IMR-90 (cell line): ENCODE measurements around the gene ABO. TPM values are rescaled to one million over a fixed set of nuclear protein-coding genes. Genes with fewer than 3 reads are reported as not detected.

Source experiments
- ATAC-seq: fragments of 200-7000 bp; cut with Tn5 transposase; 2 replicates; pipeline ENCODE4 v1.9.1; 2020; ENCODE audit warnings: low read depth, mild to moderate bottlenecking, moderate library complexity
- BruUV-seq: library from RNA; stranded (reverse); fragments of 400-500 nt; replicated peaks from 2 replicates; lab custom pipeline; 2021; lab: Mats Ljungman, UMichigan
- CTCF ChIA-PET: fragments of 300-600 bp; formaldehyde crosslinking; extraction: SDS; loops from one replicate; lab custom pipeline; 2021; ENCODE audit warnings: antibody characterized with exemption; lab: Yijun Ruan, JAX
- POLR2A ChIA-PET: fragments of 300-600 bp; sonication (Branson Sonifier 250); formaldehyde crosslinking; loops from one replicate; lab custom pipeline; 2022; ENCODE audit warnings: antibody characterized with exemption; ENCODE audit not compliant: unreplicated experiment; lab: Charles Lee
- DNase-seq: peaks from one replicate; pipeline ENCODE4 v3.0.0; 2013
- H2AFZ ChIP-seq: replicated peaks from 2 replicates; pipeline ENCODE3; 2013; ENCODE audit warnings: low read length, mild to moderate bottlenecking; ENCODE audit not compliant: poor library complexity
- H2AK5ac ChIP-seq: 2 replicates; pipeline ENCODE4 v1.6.1; 2013; ENCODE audit warnings: low read depth, low read length, inconsistent platforms
- H2AK9ac ChIP-seq: replicated peaks from 2 replicates; pipeline ENCODE3; 2013; ENCODE audit warnings: mild to moderate bottlenecking, low read depth, low read length, moderate library complexity; ENCODE audit not compliant: poor library complexity
- H2BK120ac ChIP-seq: 2 replicates; pipeline ENCODE4 v1.6.1; 2013; ENCODE audit warnings: low read depth, low read length, inconsistent platforms
- H2BK15ac ChIP-seq: 3 replicates; pipeline ENCODE4 v1.6.1; 2013; ENCODE audit warnings: low read depth, low read length, inconsistent platforms
- H2BK20ac ChIP-seq: 2 replicates; pipeline ENCODE4 v1.6.1; 2013; ENCODE audit warnings: low read depth, mild to moderate bottlenecking, inconsistent platforms, low read length, moderate library complexity
- H2BK5ac ChIP-seq: 2 replicates; pipeline ENCODE4 v1.6.1; 2013; ENCODE audit warnings: mild to moderate bottlenecking, low read depth, low read length, inconsistent platforms; ENCODE audit not compliant: poor library complexity, severe bottlenecking
- H3K14ac ChIP-seq: replicated peaks from 2 replicates; pipeline ENCODE4 v1.6.1; 2013; ENCODE audit warnings: low read depth, low read length, inconsistent platforms
- H3K18ac ChIP-seq: 2 replicates; pipeline ENCODE4 v1.6.1; 2013; ENCODE audit warnings: low read depth, low read length, control low read depth
- H3K23ac ChIP-seq: 2 replicates; pipeline ENCODE4 v1.6.1; 2013; ENCODE audit warnings: low read depth, low read length, inconsistent platforms
- H3K27ac ChIP-seq: 2 replicates; pipeline ENCODE4 v1.5.1; 2013; ENCODE audit warnings: mild to moderate bottlenecking, control low read depth, low read length; ENCODE audit not compliant: insufficient read depth
- H3K27me3 ChIP-seq: 2 replicates; pipeline ENCODE4 v1.6.1; 2013; ENCODE audit warnings: low read length; ENCODE audit not compliant: control insufficient read depth, insufficient read depth
- H3K36me3 ChIP-seq: 2 replicates; pipeline ENCODE4 v1.6.1; 2013; ENCODE audit warnings: low read length, mixed read lengths; ENCODE audit not compliant: control insufficient read depth, insufficient read depth
- H3K4ac ChIP-seq: 2 replicates; pipeline ENCODE4 v1.6.1; 2013; ENCODE audit warnings: low read depth, low read length, inconsistent platforms
- H3K4me1 ChIP-seq: 2 replicates; pipeline ENCODE4 v1.6.1; 2013; ENCODE audit warnings: low read length, mixed read lengths; ENCODE audit not compliant: control insufficient read depth, insufficient read depth
- H3K4me2 ChIP-seq: 2 replicates; pipeline ENCODE4 v1.6.1; 2013; ENCODE audit warnings: low read depth, mild to moderate bottlenecking, control low read depth, low read length, moderate library complexity
- H3K4me3 ChIP-seq: 2 replicates; pipeline ENCODE4 v1.5.1; 2013; ENCODE audit warnings: low read depth, mild to moderate bottlenecking, control low read depth, low read length, moderate library complexity; ENCODE audit not compliant: insufficient read depth
- H3K56ac ChIP-seq: 2 replicates; pipeline ENCODE4 v1.6.1; 2013; ENCODE audit warnings: low read length, inconsistent platforms; ENCODE audit not compliant: insufficient read depth; ENCODE audit errors: extremely low read depth
- H3K79me1 ChIP-seq, 2 experiments: 2 replicates each; pipeline ENCODE4 v1.6.1; 2013; ENCODE audit warnings: low read length in 2 of 2, inconsistent platforms in 1 of 2, low read depth in 1 of 2
- H3K9ac ChIP-seq: 2 replicates; pipeline ENCODE4 v1.6.1; 2013; ENCODE audit warnings: low read depth, low read length, control low read depth
- H3K9me1 ChIP-seq: 2 replicates; pipeline ENCODE4 v1.6.1; 2013; ENCODE audit warnings: low read length, inconsistent platforms; ENCODE audit not compliant: insufficient read depth
- H3K9me3 ChIP-seq: 2 replicates; pipeline ENCODE4 v1.6.1; 2013; ENCODE audit warnings: low read length; ENCODE audit not compliant: control insufficient read depth, insufficient read depth
- H4K20me1 ChIP-seq: 2 replicates; pipeline ENCODE4 v1.6.1; 2013; ENCODE audit warnings: low read length, inconsistent platforms; ENCODE audit not compliant: insufficient read depth
- H4K5ac ChIP-seq: 2 replicates; pipeline ENCODE4 v1.6.1; 2013; ENCODE audit warnings: mild to moderate bottlenecking, low read depth, low read length, control low read depth
- H4K8ac ChIP-seq, 2 experiments: 2 replicates each; pipeline ENCODE4 v1.6.1; 2013; ENCODE audit warnings: low read depth in 2 of 2, low read length in 2 of 2, control low read depth in 1 of 2, inconsistent platforms in 1 of 2
- H4K91ac ChIP-seq: 2 replicates; pipeline ENCODE4 v1.6.1; 2013; ENCODE audit warnings: low read depth, low read length, inconsistent platforms; ENCODE audit not compliant: insufficient read depth
- CTCF ChIP-seq: conservative IDR thresholded peaks from 2 replicates; pipeline ENCODE4 v1.5.1; 2012; ENCODE audit warnings: mild to moderate bottlenecking, low read depth, low read length, improper control_type of control experiment
- ELK1 ChIP-seq: fragments of 150-350 bp; IDR thresholded peaks from 2 replicates; pipeline ENCODE4 v1.6.1; 2016; ENCODE audit warnings: low read depth, mild to moderate bottlenecking, low read length, moderate library complexity, borderline replicate concordance
- FOS ChIP-seq: fragments of 150-350 bp; IDR thresholded peaks from 2 replicates; pipeline ENCODE4 v1.6.1; 2016; ENCODE audit warnings: low read depth, low read length
- RCOR1 ChIP-seq: IDR thresholded peaks from 2 replicates; pipeline ENCODE4 v1.6.1; 2012; ENCODE audit warnings: mild to moderate bottlenecking, low read length, improper control_type of control experiment; ENCODE audit not compliant: insufficient replicate concordance
- WGBS, 2 experiments: methylation state at CpG; one replicate each; pipeline versions ENCODE4 v1.1.5 to v1.1.7; 2013; ENCODE audit warnings: missing lambda C conversion rate in 2 of 2; ENCODE audit not compliant: insufficient read length in 1 of 2; ENCODE audit errors: extremely low coverage in 2 of 2; 5-methylcytosine and 5-hydroxymethylcytosine counted together
- dilution Hi-C: fragments of 300-500 bp; cut with HindIII; formaldehyde crosslinking; loops from one replicate; pipeline ENCODE4 v1.14.3; 2018; ENCODE audit warnings: low sequenced_read_pairs; ENCODE audit not compliant: unreplicated experiment
- in situ Hi-C: fragments of 300-500 bp; cut with MboI; formaldehyde crosslinking; loops from 3 replicates; pipeline ENCODE4 v1.14.3; 2019; ENCODE audit warnings: low sequenced_read_pairs, inconsistent platforms, mixed read lengths
- intact Hi-C: fragments of 100-400 bp; cut with micrococcal nuclease; formaldehyde crosslinking; loops from 2 replicates; pipeline ENCODE4 v1.10.0; 2022
- polyA plus RNA-seq, 3 experiments: library from polyadenylated mRNA; depleted of rRNA; stranded (reverse); fragments of >200 nt; gene quantifications; 2 replicates each; pipeline ENCODE4 v1.2.3, GENCODE V29; 2012; ENCODE audit warnings: low replicate concordance in 1 of 3
- total RNA-seq: library from RNA; depleted of rRNA; stranded (reverse); fragments of >200 nt; gene quantifications from 2 replicates; pipeline ENCODE4 v1.2.3, GENCODE V29; 2012

The ABO gene
- total and polyA plus RNA-seq, 2 of the 4 experiments (the other 2 are of a cell fraction): not detected

GRCh38 chr9:133294257-133294656 lies 19.3 kb upstream of the ABO start:
- Histone ChIP-seq H2BK15ac (no peak overlapping the region), H4K8ac (no peak overlapping the region), H4K91ac (no peak overlapping the region), H3K4ac (no peak overlapping the region), H3K27ac (no peak overlapping the region), H4K20me1 (no peaks in the 10 kb centered on the region), H3K56ac (no peak overlapping the region), H3K9me1 (no peaks in the 10 kb centered on the region), H3K23ac (no peak overlapping the region), H3K4me1 (no peaks in the 10 kb centered on the region), H2BK5ac (no peak overlapping the region), H3K27me3 (peaks cover 4% of the 10 kb centered on the region), H2BK120ac (no peak overlapping the region), H2AFZ (no peak overlapping the region), H3K79me1 (no peaks in the 10 kb centered on the region), H2BK20ac (no peak overlapping the region), H3K4me2 (no peak overlapping the region), H4K5ac (no peak overlapping the region), H3K18ac (no peak overlapping the region), H2AK5ac (no peak overlapping the region), H3K4me3 (no peak overlapping the region), H3K36me3 (no peaks in the 10 kb centered on the region), H2AK9ac (no peak overlapping the region), H3K14ac (no peak overlapping the region), H3K9ac (no peak overlapping the region), H3K9me3 (peaks cover 3% of the 10 kb centered on the region)
- no peak for TF ChIP-seq CTCF
- TF ChIP-seq FOS: no peak
- TF ChIP-seq ELK1: no peak
- no peak for TF ChIP-seq RCOR1
- ATAC-seq (no peak), DNase-seq (no peak)
- CTCF ChIA-PET: no interaction called here
- in situ Hi-C loops (no loop called here), dilution Hi-C loops (no loop called here), intact Hi-C loops (no loop called here)
- no CpG with 5 or more reads among the region's 1 CpG for WGBS, 2 experiments
- no TSS peak for BruUV-seq
- POLR2A ChIA-PET: no interaction called here
